HG02981 (cell line): ENCODE measurements around the gene FBL.
A peak's percentile ranks its signal among the peaks of the same experiment; 100 is the strongest.

Experiments
- ATAC-seq: cut with Tn5 transposase; IDR thresholded peaks from one replicate; pipeline ENCODE4 v1.9.1; 2021; ENCODE audit warnings: mild to moderate bottlenecking, moderate library complexity; ENCODE audit not compliant: unreplicated experiment

The FBL gene

GRCh38 chr19:39796000-39796498 is 50.1 kb downstream of the FBL start:
- no peak for ATAC-seq

GRCh38 chr19:39795001-39795400 is 51.2 kb downstream of the FBL start:
- no peak for ATAC-seq

- ATAC-seq, result peak; percentile 54
Measured at GRCh38 chr19:39792999-39793546, 53.1 kb downstream of the FBL start.

GRCh38 chr19:39788244-39788643 is 57.9 kb downstream of the FBL start:
- ATAC-seq, result no peak
